Measurements from ENCODE around the gene SUN2.

The SUN2 gene

GRCh38 chr22:38758276-38758945 is 2.6 kb upstream of the SUN2 start:
- H3K36me3 ChIP-seq (ENCODE audit: control insufficient read depth, insufficient read depth, low read length) = no peaks in the 10 kb centered on the region
- H3K9ac ChIP-seq (ENCODE audit: low read depth, low read length) = peak overlapping the region; percentile 24
- no peaks in the 10 kb centered on the region for H3K9me3 ChIP-seq (ENCODE audit: control insufficient read depth, insufficient read depth, low read length)
- H3K4me3 ChIP-seq (ENCODE audit: low read depth, low read length) = no peak overlapping the region
- peaks cover 4% of the 10 kb centered on the region for H3K4me1 ChIP-seq (ENCODE audit: control insufficient read depth, insufficient read depth, low read length)
- H3K27me3 ChIP-seq (ENCODE audit: control insufficient read depth, insufficient read depth, low read length) = peaks cover 5% of the 10 kb centered on the region

GRCh38 chr22:38757464-38757757 is 1.6 kb upstream of the SUN2 start:
- H3K36me3 ChIP-seq (ENCODE audit: control insufficient read depth, insufficient read depth, low read length) = no peaks in the 10 kb centered on the region
- no peak overlapping the region for H3K4me3 ChIP-seq (ENCODE audit: low read depth, low read length)
- H3K27me3 ChIP-seq (ENCODE audit: control insufficient read depth, insufficient read depth, low read length) = peaks cover 5% of the 10 kb centered on the region

GRCh38 chr22:38756711-38757463 is 1.1 kb upstream of the SUN2 start:
- peak overlapping the region; percentile 67 for H3K4me3 ChIP-seq (ENCODE audit: low read depth, low read length)
- no peaks in the 10 kb centered on the region for H3K9me3 ChIP-seq (ENCODE audit: control insufficient read depth, insufficient read depth, low read length)
- no peaks in the 10 kb centered on the region for H3K36me3 ChIP-seq (ENCODE audit: control insufficient read depth, insufficient read depth, low read length)
- peaks cover 5% of the 10 kb centered on the region for H3K27me3 ChIP-seq (ENCODE audit: control insufficient read depth, insufficient read depth, low read length)
- peaks cover 4% of the 10 kb centered on the region for H3K4me1 ChIP-seq (ENCODE audit: control insufficient read depth, insufficient read depth, low read length)
- H3K9ac ChIP-seq (ENCODE audit: low read depth, low read length) = peak overlapping the region; percentile 24

More at GRCh38 chr22:38757464-38757757, 1.6 kb upstream of the SUN2 start:
- no peaks in the 10 kb centered on the region for H3K9me3 ChIP-seq (ENCODE audit: control insufficient read depth, insufficient read depth, low read length)
- H3K9ac ChIP-seq (ENCODE audit: low read depth, low read length) = no peak overlapping the region
- peaks cover 4% of the 10 kb centered on the region for H3K4me1 ChIP-seq (ENCODE audit: control insufficient read depth, insufficient read depth, low read length)

GRCh38 chr22:38755155-38755910 is 465 bp downstream of the SUN2 start:
- Histone ChIP-seq H3K36me3 (ENCODE audit: control insufficient read depth, insufficient read depth, low read length) (peaks cover 4% of the 10 kb centered on the region), H3K9ac (ENCODE audit: low read depth, low read length) (no peak overlapping the region), H3K9me3 (ENCODE audit: control insufficient read depth, insufficient read depth, low read length) (no peaks in the 10 kb centered on the region), H3K4me3 (ENCODE audit: low read depth, low read length) (peak overlapping the region; percentile 63), H3K4me1 (ENCODE audit: control insufficient read depth, insufficient read depth, low read length) (peaks cover 4% of the 10 kb centered on the region), H3K27me3 (ENCODE audit: control insufficient read depth, insufficient read depth, low read length) (peaks cover 5% of the 10 kb centered on the region)

GRCh38 chr22:38754751-38755154 is 1.0 kb downstream of the SUN2 start:
- peak overlapping the region; percentile 63 for H3K4me3 ChIP-seq (ENCODE audit: low read depth, low read length)
- H3K9me3 ChIP-seq (ENCODE audit: control insufficient read depth, insufficient read depth, low read length) = no peaks in the 10 kb centered on the region
- peaks cover 5% of the 10 kb centered on the region for H3K36me3 ChIP-seq (ENCODE audit: control insufficient read depth, insufficient read depth, low read length)
- H3K9ac ChIP-seq (ENCODE audit: low read depth, low read length) = no peak overlapping the region
- peaks cover 5% of the 10 kb centered on the region for H3K27me3 ChIP-seq (ENCODE audit: control insufficient read depth, insufficient read depth, low read length)
- peaks cover 4% of the 10 kb centered on the region for H3K4me1 ChIP-seq (ENCODE audit: control insufficient read depth, insufficient read depth, low read length)

GRCh38 chr22:38753948-38754750 is 1.6 kb downstream of the SUN2 start:
- no peaks in the 10 kb centered on the region for H3K9me3 ChIP-seq (ENCODE audit: control insufficient read depth, insufficient read depth, low read length)
- H3K4me3 ChIP-seq (ENCODE audit: low read depth, low read length) = peak overlapping the region; percentile 63
- peaks cover 5% of the 10 kb centered on the region for H3K36me3 ChIP-seq (ENCODE audit: control insufficient read depth, insufficient read depth, low read length)
- H3K27me3 ChIP-seq (ENCODE audit: control insufficient read depth, insufficient read depth, low read length) = peaks cover 5% of the 10 kb centered on the region
- no peak overlapping the region for H3K9ac ChIP-seq (ENCODE audit: low read depth, low read length)
- peaks cover 4% of the 10 kb centered on the region for H3K4me1 ChIP-seq (ENCODE audit: control insufficient read depth, insufficient read depth, low read length)

- Histone ChIP-seq H3K36me3 (ENCODE audit: control insufficient read depth, insufficient read depth, low read length) (peaks cover 7% of the 10 kb centered on the region), H3K9me3 (ENCODE audit: control insufficient read depth, insufficient read depth, low read length) (no peaks in the 10 kb centered on the region), H3K4me1 (ENCODE audit: control insufficient read depth, insufficient read depth, low read length) (peaks cover 4% of the 10 kb centered on the region), H3K4me3 (ENCODE audit: low read depth, low read length) (no peak overlapping the region), H3K27me3 (ENCODE audit: control insufficient read depth, insufficient read depth, low read length) (peaks cover 1% of the 10 kb centered on the region), H3K9ac (ENCODE audit: low read depth, low read length) (no peak overlapping the region)
These were observed 4.1 kb downstream of the SUN2 start for GRCh38 chr22:38751422-38752346.

GRCh38 chr22:38751066-38751421 is 4.8 kb downstream of the SUN2 start:
- peaks cover 7% of the 10 kb centered on the region for H3K36me3 ChIP-seq (ENCODE audit: control insufficient read depth, insufficient read depth, low read length)
- no peaks in the 10 kb centered on the region for H3K9me3 ChIP-seq (ENCODE audit: control insufficient read depth, insufficient read depth, low read length)
- no peak overlapping the region for H3K9ac ChIP-seq (ENCODE audit: low read depth, low read length)
- H3K27me3 ChIP-seq (ENCODE audit: control insufficient read depth, insufficient read depth, low read length) = no peaks in the 10 kb centered on the region
- H3K4me3 ChIP-seq (ENCODE audit: low read depth, low read length) = no peak overlapping the region
- H3K4me1 ChIP-seq (ENCODE audit: control insufficient read depth, insufficient read depth, low read length) = peaks cover 4% of the 10 kb centered on the region

GRCh38 chr22:38750638-38751037 is 5.2 kb downstream of the SUN2 start:
- no peaks in the 10 kb centered on the region for H3K27me3 ChIP-seq (ENCODE audit: control insufficient read depth, insufficient read depth, low read length)
- H3K4me3 ChIP-seq (ENCODE audit: low read depth, low read length) = no peak overlapping the region
- no peaks in the 10 kb centered on the region for H3K9me3 ChIP-seq (ENCODE audit: control insufficient read depth, insufficient read depth, low read length)
- peaks cover 7% of the 10 kb centered on the region for H3K36me3 ChIP-seq (ENCODE audit: control insufficient read depth, insufficient read depth, low read length)
- no peak overlapping the region for H3K9ac ChIP-seq (ENCODE audit: low read depth, low read length)
- peaks cover 4% of the 10 kb centered on the region for H3K4me1 ChIP-seq (ENCODE audit: control insufficient read depth, insufficient read depth, low read length)

- no peak overlapping the region for H3K4me3 ChIP-seq (ENCODE audit: low read depth, low read length)
- H3K9me3 ChIP-seq (ENCODE audit: control insufficient read depth, insufficient read depth, low read length) = no peaks in the 10 kb centered on the region
- peaks cover 7% of the 10 kb centered on the region for H3K36me3 ChIP-seq (ENCODE audit: control insufficient read depth, insufficient read depth, low read length)
- H3K27me3 ChIP-seq (ENCODE audit: control insufficient read depth, insufficient read depth, low read length) = no peaks in the 10 kb centered on the region
- H3K9ac ChIP-seq (ENCODE audit: low read depth, low read length) = no peak overlapping the region
- peaks cover 4% of the 10 kb centered on the region for H3K4me1 ChIP-seq (ENCODE audit: control insufficient read depth, insufficient read depth, low read length)
These were observed 5.7 kb downstream of the SUN2 start for GRCh38 chr22:38750104-38750503.

Data from iPS-15b (cell line).